ENCODE results near the gene PNPLA6. TPM values are rescaled to one million over a fixed set of nuclear protein-coding genes. Genes with fewer than 3 reads are reported as not detected.
A peak's percentile ranks its signal among the peaks of the same experiment; 100 is the strongest.

PNPLA6 gene
- total and polyA plus RNA-seq, 2 of the 13 experiments (the other 11 are each of a cell fraction or from before 2014, with no cell fraction given): 24.9 to 28.2 TPM

DNA sequence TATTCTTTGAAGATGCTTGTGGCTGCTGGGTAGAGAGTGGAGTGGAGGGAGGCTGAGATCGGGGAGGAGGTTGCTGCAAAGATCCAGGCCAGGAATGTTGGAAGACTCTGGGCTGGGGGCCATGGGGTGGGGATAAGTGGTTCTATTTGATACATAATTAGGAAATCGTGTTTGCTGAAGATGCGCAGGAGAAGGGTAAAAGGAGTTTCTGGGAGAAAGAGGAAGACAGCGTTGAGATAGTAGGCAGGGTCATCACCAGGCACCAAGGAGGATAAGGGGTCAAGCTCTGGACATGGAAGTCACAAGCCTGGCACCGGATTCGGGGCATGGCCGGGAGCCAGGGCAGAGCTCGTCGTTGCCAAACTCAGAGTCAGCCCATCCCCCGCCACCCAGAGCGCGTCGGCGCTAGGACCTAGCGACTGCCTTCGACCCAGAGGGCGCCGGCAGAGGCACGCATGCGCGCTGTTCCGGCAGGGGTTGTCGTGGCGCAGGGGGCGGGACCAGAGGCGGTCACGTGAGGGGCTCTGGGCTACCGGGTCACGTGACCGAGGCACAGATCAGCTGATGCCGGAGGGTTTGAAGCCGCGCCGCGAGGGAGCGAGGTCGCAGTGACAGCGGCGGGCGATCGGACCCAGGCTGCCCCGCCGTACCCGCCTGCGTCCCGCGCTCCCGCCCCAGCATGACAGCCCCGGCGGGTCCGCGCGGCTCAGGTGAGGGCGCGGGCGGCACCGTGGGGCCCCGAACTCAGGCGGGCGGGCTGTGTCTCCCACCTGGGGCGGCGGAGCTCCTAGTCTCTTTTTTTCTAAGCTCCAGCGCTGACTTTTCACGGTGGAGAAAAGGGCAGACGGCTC lies 13.2 kb upstream of the PNPLA6 start, which contains the start of gene MCOLN1 (continued):
- peak; percentile 69; the same call in 1 of the 2 replicates for TF ChIP-seq U2AF2 (IDR thresholded peaks at IDR 0.05; ENCODE audit: low read depth, low read length)
- peak; percentile 81; the same call in 1 of the 2 replicates for TF ChIP-seq MAF1 (CRISPR knock-in tag; IDR thresholded peaks at IDR 0.05; ENCODE audit: borderline replicate concordance)
- TF ChIP-seq, protein P1, sequence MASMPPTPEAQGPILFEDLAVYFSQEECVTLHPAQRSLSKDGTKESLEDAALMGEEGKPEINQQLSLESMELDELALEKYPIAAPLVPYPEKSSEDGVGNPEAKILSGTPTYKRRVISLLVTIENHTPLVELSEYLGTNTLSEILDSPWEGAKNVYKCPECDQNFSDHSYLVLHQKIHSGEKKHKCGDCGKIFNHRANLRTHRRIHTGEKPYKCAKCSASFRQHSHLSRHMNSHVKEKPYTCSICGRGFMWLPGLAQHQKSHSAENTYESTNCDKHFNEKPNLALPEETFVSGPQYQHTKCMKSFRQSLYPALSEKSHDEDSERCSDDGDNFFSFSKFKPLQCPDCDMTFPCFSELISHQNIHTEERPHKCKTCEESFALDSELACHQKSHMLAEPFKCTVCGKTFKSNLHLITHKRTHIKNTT (CRISPR knock-in tag; IDR thresholded peaks at IDR 0.05): no peak
- no peak for TF ChIP-seq ARNT (IDR thresholded peaks at IDR 0.05)
- TF ChIP-seq, protein P2, sequence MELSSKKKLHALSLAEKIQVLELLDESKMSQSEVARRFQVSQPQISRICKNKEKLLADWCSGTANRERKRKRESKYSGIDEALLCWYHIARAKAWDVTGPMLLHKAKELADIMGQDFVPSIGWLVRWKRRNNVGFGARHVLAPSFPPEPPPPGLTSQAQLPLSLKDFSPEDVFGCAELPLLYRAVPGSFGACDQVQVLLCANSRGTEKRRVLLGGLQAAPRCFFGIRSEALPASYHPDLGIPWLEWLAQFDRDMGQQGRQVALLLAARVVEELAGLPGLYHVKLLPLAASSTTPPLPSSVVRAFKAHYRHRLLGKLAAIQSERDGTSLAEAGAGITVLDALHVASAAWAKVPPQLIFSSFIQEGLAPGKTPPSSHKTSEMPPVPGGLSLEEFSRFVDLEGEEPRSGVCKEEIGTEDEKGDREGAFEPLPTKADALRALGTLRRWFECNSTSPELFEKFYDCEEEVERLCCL (CRISPR knock-in tag; IDR thresholded peaks at IDR 0.05; ENCODE audit: borderline replicate concordance): no peak; the same call in 1 of the 2 replicates
- no peak for TF ChIP-seq REXO4 (CRISPR knock-in tag; IDR thresholded peaks at IDR 0.05; ENCODE audit: borderline replicate concordance)
- TF ChIP-seq, protein P3, sequence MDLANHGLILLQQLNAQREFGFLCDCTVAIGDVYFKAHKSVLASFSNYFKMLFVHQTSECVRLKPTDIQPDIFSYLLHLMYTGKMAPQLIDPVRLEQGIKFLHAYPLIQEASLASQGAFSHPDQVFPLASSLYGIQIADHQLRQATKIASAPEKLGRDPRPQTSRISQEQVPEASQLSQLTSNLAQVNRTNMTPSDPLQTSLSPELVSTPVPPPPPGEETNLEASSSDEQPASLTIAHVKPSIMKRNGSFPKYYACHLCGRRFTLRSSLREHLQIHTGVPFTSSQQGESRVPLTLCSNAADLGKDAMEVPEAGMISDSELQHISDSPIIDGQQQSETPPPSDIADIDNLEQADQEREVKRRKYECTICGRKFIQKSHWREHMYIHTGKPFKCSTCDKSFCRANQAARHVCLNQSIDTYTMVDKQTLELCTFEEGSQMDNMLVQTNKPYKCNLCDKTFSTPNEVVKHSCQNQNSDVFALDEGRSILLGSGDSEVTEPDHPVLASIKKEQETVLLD (CRISPR knock-in tag; IDR thresholded peaks at IDR 0.05; ENCODE audit: low read depth): peak; percentile 71; the same call in 1 of the 2 replicates
- no peak; the same call in 1 of the 2 replicates for TF ChIP-seq XBP1 (CRISPR knock-in tag; IDR thresholded peaks at IDR 0.05)
- no peak for TF ChIP-seq ZNF567 (CRISPR knock-in tag; IDR thresholded peaks at IDR 0.05; ENCODE audit: borderline replicate concordance)
- no peak for TF ChIP-seq RCOR2 (CRISPR knock-in tag; IDR thresholded peaks at IDR 0.05)
- no peak for TF ChIP-seq RBM22 (optimal IDR thresholded peaks at IDR 0.05; ENCODE audit: low read length)
- peak; percentile 58; the same call in 1 of the 2 replicates for TF ChIP-seq ZFY (CRISPR knock-in tag; IDR thresholded peaks at IDR 0.05)
- TF ChIP-seq EHMT2 (IDR thresholded peaks at IDR 0.05; ENCODE audit: borderline replicate concordance, low read depth, low read length): no peak
- TF ChIP-seq ZNF337 (CRISPR knock-in tag; IDR thresholded peaks at IDR 0.05; ENCODE audit: borderline replicate concordance, low read depth): no peak
- TF ChIP-seq, protein P4, sequence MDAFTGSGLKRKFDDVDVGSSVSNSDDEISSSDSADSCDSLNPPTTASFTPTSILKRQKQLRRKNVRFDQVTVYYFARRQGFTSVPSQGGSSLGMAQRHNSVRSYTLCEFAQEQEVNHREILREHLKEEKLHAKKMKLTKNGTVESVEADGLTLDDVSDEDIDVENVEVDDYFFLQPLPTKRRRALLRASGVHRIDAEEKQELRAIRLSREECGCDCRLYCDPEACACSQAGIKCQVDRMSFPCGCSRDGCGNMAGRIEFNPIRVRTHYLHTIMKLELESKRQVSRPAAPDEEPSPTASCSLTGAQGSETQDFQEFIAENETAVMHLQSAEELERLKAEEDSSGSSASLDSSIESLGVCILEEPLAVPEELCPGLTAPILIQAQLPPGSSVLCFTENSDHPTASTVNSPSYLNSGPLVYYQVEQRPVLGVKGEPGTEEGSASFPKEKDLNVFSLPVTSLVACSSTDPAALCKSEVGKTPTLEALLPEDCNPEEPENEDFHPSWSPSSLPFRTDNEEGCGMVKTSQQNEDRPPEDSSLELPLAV (CRISPR knock-in tag; conservative IDR thresholded peaks at IDR 0.05; ENCODE audit: low read depth): no peak
- TF ChIP-seq ZNF382 (CRISPR knock-in tag; IDR thresholded peaks at IDR 0.05; ENCODE audit: borderline replicate concordance): no peak
- no peak for TF ChIP-seq ZNF773 (CRISPR knock-in tag; IDR thresholded peaks at IDR 0.05; ENCODE audit: borderline replicate concordance)
- no peak; the same call in 1 of the 2 replicates for TF ChIP-seq ATRX (CRISPR knock-in tag; IDR thresholded peaks at IDR 0.05; ENCODE audit: borderline replicate concordance)

Data from HepG2 (cell line).